Measurements from ENCODE around the gene KRT83. TPM values are rescaled to one million over a fixed set of nuclear protein-coding genes. Genes with fewer than 3 reads are reported as not detected.
"Not testable (repeated sequence)": the region's sequence is repeated elsewhere in the genome, so short reads cannot be mapped to it uniquely, and the experiment has no call there.

The KRT83 gene
- polyA plus RNA-seq, 3 donors = not detected

- DNase-seq = no peak
Measured at GRCh38 chr12:52332381-52332780, 11.2 kb upstream of the KRT83 start.

- DNase-seq = no peak
Measured at GRCh38 chr12:52331833-52332232, 10.6 kb upstream of the KRT83 start.

GRCh38 chr12:52331039-52331438, 9.8 kb upstream of the KRT83 start:
- DNase-seq = no peak

GRCh38 chr12:52327830-52328500, 6.8 kb upstream of the KRT83 start:
- no peak for DNase-seq

GRCh38 chr12:52327052-52327829, 6.0 kb upstream of the KRT83 start:
- DNase-seq = peak; percentile 71

- no peak for DNase-seq
Measured at GRCh38 chr12:52324153-52324444, 2.9 kb upstream of the KRT83 start.

- DNase-seq = no peak
Measured at GRCh38 chr12:52323416-52324152, 2.4 kb upstream of the KRT83 start.

- no peak for DNase-seq
Measured at GRCh38 chr12:52323001-52323400, 1.8 kb upstream of the KRT83 start.

GRCh38 chr12:52322069-52322468, 871 bp upstream of the KRT83 start:
- DNase-seq = no peak

- no peak for DNase-seq
Measured at GRCh38 chr12:52321418-52321817, 220 bp upstream of the KRT83 start.

- DNase-seq = no peak
Measured at GRCh38 chr12:52319097-52319496, 2.1 kb downstream of the KRT83 start.

GRCh38 chr12:52318241-52318990, 2.8 kb downstream of the KRT83 start:
- no peak for DNase-seq

- DNase-seq = no peak
Measured at GRCh38 chr12:52317468-52318052, 3.6 kb downstream of the KRT83 start.

GRCh38 chr12:52316701-52317100, 4.5 kb downstream of the KRT83 start:
- no peak for DNase-seq

GRCh38 chr12:52316290-52316689, 4.9 kb downstream of the KRT83 start:
- no peak for DNase-seq

- DNase-seq = not testable (repeated sequence)
Measured at GRCh38 chr12:52315721-52316120, 5.5 kb downstream of the KRT83 start.

GRCh38 chr12:52314511-52314910, 6.7 kb downstream of the KRT83 start:
- no peak for DNase-seq

GRCh38 chr12:52313926-52314325, 7.3 kb downstream of the KRT83 start:
- DNase-seq = no peak

- no peak for DNase-seq
Measured at GRCh38 chr12:52313461-52313860, 7.7 kb downstream of the KRT83 start.

- no peak for DNase-seq
Measured at GRCh38 chr12:52312086-52312485, 9.1 kb downstream of the KRT83 start.

GRCh38 chr12:52311285-52311648, 9.9 kb downstream of the KRT83 start:
- no peak for DNase-seq
